NOMO-1 treated with dmso at 0.1 percent for 144 hours (cell line): ENCODE results near the gene MYRIP.
"Not testable (repeated sequence)": the region's sequence is repeated elsewhere in the genome, so short reads cannot be mapped to it uniquely, and the experiment has no call there.

Experiments used
- DNase-seq: peaks from one replicate; lab custom pipeline; 2025; ENCODE audit not compliant: unreplicated experiment; lab: John Stamatoyannopoulos, UW

MYRIP gene

DNA sequence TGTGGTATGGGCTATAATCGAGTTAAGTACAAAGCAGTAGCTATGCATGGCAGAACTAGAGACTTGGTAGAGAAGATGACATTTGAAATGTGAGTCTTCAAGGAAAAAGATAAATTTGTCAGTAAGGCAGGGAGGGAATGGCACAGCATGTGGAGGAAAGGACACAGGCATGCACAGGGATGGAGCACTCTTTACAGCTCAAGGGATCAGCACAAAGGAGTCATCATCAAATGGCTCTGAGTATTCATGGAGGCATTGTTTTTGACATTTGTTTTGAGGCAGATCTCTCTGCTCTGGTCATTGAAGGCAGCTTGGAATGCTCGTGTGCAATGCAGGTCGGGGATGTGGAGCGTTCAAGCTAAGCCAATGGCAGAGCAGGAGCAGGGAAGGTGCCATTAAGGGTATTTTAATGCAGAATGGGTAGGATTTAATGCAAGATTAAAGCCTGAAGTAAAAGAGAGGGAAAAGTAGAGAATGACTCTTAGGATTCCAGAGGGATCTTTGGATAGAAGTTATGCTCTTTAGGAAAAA is 213.0 kb downstream of the MYRIP start:
- DNase-seq: no peak

DNA sequence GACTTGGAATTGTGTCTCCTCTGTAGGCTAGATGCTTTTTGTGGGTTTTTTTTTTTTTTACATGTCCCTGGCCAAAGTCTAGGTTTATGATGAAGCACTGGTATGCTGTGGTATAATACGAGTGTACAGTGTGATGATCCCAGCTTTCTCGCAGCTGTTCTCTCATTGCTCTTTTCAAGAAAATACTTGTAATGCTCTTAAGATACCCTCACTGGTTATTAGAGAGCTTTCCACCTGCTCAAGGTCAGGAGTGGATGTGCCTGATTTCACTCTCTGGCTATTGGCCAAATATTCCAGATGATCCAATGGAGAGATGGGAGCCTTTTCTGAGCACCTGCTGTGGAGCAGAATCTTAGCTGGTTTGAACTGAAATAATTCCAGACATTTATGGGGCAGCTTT is 215.1 kb downstream of the MYRIP start:
- DNase-seq: no peak

- DNase-seq: not testable (repeated sequence)
Measured at GRCh38 chr3:40025892-40026291, 216.5 kb downstream of the MYRIP start.

DNA sequence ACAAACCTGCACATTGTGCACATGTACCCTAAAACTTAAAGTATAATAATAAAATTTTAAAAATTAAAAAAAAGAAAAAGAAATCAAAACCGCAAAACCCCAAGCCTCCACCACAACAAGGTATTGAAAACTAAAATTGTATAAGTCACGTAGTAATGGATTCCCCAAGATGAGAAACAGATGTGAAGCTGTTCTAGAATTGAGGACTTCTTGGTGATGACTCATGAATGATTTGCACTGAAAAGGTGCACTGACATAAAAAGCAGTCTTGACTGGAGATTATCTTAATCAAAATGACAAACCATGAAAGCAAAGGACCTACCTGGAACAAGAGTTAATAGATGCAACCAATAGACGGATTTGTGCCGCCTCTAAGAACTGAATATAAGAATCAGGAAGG is 225.8 kb downstream of the MYRIP start:
- DNase-seq: no peak

GRCh38 chr3:40037582-40037981 is 228.2 kb downstream of the MYRIP start:
- no peak for DNase-seq

GRCh38 chr3:40042752-40043443 is 233.5 kb downstream of the MYRIP start:
- no peak for DNase-seq

GRCh38 chr3:40043444-40043755 is 234.0 kb downstream of the MYRIP start:
- no peak for DNase-seq

GRCh38 chr3:40044487-40044886 is 235.1 kb downstream of the MYRIP start:
- no peak for DNase-seq

DNA sequence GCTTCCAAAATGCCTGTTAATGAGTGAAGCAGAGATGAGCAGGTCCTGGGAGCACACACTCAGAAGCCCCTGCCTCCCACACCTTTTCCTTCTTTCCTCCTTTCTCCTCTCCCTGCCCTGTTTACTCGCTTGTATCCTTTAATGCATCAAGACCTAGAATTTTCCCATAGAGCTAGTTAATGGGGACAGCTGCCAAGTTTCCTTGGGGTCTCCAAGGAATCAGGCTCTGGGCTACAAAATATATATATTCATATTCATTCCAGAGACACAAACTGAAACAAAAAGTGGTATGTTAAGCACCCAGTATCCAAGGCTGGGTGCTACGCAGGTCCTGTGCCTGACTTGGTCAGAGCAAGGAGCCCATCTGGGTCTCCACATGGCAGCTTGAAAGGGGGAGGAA is 235.6 kb downstream of the MYRIP start:
- DNase-seq: no peak

- DNase-seq: no peak
Measured at GRCh38 chr3:40046149-40046548, 236.7 kb downstream of the MYRIP start.

DNA sequence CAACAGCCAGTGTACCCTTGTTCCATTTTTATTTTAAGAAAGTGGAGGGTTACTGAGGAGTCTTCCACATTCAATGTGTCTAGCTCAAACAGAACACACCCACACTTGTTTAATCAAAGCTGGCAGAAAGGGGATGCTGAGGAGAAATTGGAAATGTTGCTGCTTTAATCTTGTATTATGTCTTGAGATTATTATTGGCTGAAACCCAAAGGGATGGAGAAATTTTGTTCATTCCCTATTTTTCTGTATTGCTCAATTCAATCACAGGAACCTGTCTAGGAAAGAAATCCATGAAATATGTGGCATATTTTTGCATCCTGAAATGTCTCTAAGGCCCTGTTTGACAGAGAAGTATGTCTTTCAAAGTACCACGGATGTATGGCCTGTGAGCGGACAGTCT is 238.0 kb downstream of the MYRIP start:
- no peak for DNase-seq

GRCh38 chr3:40053663-40054062 is 244.3 kb downstream of the MYRIP start:
- DNase-seq: no peak

DNA sequence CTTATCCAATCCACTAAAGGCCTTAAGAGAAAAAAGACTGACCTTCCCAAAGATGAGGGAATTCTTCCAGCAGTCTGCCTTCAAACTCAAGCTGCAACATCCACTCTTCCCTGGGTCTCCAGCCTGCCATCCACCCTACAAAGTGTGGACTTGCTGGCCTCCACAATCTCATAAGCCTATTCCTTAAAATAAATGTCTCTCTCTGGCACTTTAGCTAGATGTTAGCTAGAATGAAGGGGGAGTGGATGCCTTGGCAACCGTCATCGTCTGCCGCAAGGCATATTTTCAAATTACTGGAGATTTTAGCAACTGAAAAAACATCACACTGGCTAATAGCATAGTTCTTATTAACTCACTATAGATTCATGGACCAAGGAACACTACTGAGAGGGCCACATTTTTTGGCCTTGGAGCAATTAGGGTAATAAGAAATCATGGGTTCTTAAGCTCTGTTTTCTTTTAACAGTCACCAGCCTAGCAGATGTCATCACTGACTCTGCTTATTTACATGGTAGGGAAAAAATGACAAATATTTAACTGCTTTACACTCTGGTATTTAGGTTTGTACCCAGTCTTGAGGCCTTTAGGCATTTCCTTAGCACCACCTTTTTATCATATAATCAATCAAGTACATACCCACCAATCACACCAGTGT is 245.3 kb downstream of the MYRIP start:
- no peak for DNase-seq

GRCh38 chr3:40055361-40055760 is 246.0 kb downstream of the MYRIP start:
- no peak for DNase-seq

GRCh38 chr3:40055956-40056355 is 246.5 kb downstream of the MYRIP start:
- DNase-seq: no peak

DNA sequence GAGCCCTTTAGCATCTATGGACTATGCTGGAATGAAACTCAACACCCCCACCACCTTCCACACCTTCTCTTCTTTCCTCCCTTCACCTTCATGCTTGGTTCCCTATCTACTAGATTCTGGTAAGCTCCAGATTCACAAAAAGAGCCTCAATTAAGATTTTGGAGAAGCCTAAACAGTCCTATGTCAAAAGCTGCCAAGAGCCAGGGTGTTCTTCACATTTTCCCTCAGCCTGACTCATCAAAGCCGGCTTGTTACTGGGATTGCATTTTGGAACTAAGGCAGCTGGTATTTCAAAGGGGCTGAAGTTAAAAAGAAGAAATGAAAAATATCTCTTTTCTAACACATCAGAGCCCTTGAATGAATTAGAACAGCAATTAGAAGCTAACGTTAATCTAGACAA is 247.7 kb downstream of the MYRIP start:
- DNase-seq: no peak

DNA sequence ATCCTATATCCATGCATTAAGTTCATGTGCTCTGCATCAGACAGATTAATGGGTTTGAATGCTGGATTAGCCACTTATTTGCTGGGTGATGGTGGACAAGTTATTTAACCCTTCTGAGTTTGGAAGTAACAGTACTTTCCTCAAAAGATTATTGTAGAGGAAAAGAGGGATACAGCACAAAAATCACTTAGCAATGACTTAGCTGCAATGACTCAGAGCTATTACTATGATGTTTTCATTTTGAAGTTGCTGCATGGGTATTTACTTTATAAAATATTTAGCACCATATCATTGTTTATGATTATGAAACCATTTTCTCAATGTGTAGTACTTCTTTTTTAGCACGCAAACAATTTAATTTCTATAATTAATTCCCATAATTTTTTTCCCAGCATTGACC is 248.4 kb downstream of the MYRIP start:
- no peak for DNase-seq

DNA sequence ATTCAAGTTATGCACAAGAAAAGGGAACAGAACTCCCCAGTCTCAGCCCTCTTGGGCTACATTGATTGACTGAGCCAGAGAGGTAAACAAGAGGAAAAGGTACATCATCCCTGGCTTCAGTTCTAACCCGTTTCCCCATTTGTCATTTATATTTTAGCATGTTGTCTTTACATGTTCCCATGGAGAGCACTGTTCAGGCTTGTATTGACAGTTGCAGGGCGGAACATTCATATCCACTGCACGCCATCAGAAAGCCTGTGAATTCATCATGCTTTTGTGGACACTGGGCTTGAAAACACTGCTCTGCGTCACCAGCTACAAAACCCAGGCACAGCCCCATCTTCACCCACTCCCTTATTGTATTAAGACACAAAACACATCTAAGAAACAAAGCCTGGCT is 259.2 kb downstream of the MYRIP start:
- no peak for DNase-seq

- DNase-seq: no peak
Measured at GRCh38 chr3:40070816-40071215, 261.4 kb downstream of the MYRIP start.

- no peak for DNase-seq
Measured at GRCh38 chr3:40071683-40072238, 262.4 kb downstream of the MYRIP start.

DNA sequence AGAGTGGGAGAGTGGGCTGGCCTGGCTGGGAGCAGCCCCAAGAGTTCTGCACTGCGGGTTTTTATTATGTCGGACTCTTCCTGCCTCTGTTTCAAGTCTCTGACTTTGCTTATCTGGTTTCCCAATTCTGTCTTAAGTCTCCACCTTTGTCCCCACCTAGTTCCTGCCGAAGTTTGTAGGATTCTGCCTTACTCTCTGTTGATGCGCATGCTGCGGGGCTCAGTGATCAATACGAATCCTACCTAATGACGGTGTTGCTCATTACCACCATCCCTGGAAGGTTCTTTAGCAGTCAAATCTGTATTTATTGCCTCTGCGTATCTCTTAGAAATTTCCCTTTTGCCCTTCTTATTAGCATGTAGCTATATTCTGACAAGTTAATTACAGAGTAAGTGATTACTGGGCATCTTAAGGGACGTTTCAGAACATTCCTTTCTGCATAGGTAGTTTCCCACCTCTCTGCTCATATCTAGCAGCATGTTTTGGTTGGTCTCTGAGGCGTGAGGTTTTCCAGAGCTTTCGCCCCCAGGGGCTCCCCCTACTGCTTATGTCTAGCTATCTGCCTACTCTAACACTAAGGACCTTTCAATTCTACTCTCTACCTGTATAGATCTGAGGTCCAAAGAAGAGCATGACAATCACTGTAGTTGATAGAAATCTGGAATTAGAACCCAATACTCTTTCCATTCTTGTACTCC is 264.1 kb downstream of the MYRIP start:
- no peak for DNase-seq

GRCh38 chr3:40077139-40077538 is 267.7 kb downstream of the MYRIP start:
- not testable (repeated sequence) for DNase-seq
